Measurements from ENCODE around the gene PRR14L. TPM values are rescaled to one million over a fixed set of nuclear protein-coding genes. Genes with fewer than 3 reads are reported as not detected.

Gene PRR14L
- polyA plus RNA-seq, 1 of the 3 experiments (the other 2 are of a cell fraction): 5.9 TPM

- WGBS (ENCODE audit: low lambda C conversion rate): 94% methylated on average over 3 of the region's 7 CpGs
- H3K9me2 ChIP-seq: no peaks in the 10 kb centered on the region
- TF ChIP-seq ELF1 (IDR thresholded peaks at IDR 0.05): no peak
- no peak for TF ChIP-seq FOXM1 (IDR thresholded peaks at IDR 0.05; ENCODE audit: low read depth)
- TF ChIP-seq REST (IDR thresholded peaks at IDR 0.05; ENCODE audit: low read depth, low read length): no peak
- no peak for TF ChIP-seq RCOR1 (IDR thresholded peaks at IDR 0.05; ENCODE audit: low read length)
- TF ChIP-seq POLR2AphosphoS5 (IDR thresholded peaks at IDR 0.05; ENCODE audit: low read depth, low read length): no peak
- no peak for TF ChIP-seq EZH2phosphoT487 (IDR thresholded peaks at IDR 0.05; ENCODE audit: borderline replicate concordance, low read depth)
- no peak for TF ChIP-seq RFX5 (IDR thresholded peaks at IDR 0.05; ENCODE audit: low read length)
- no peak for TF ChIP-seq SMC3 (IDR thresholded peaks at IDR 0.05; ENCODE audit: low read depth, low read length)
- TF ChIP-seq USF2 (IDR thresholded peaks at IDR 0.05; ENCODE audit: borderline replicate concordance, low read depth, low read length): no peak
- TF ChIP-seq TCF12 (IDR thresholded peaks at IDR 0.05): no peak
- no peak for TF ChIP-seq ZBTB33 (IDR thresholded peaks at IDR 0.05; ENCODE audit: borderline replicate concordance, low read depth)
- no peak for TF ChIP-seq MEF2A (IDR thresholded peaks at IDR 0.05; ENCODE audit: borderline replicate concordance, low read depth)
- TF ChIP-seq USF1 (IDR thresholded peaks at IDR 0.05; ENCODE audit: borderline replicate concordance, low read depth): no peak
- TF ChIP-seq FOXJ3 (CRISPR knock-in tag; IDR thresholded peaks at IDR 0.05): no peak
- no peak for TF ChIP-seq RAD21 (IDR thresholded peaks at IDR 0.05; ENCODE audit: low read length)
- no peak for TF ChIP-seq TEAD4 (IDR thresholded peaks at IDR 0.05; ENCODE audit: borderline replicate concordance, insufficient read depth)
- TF ChIP-seq GABPA (IDR thresholded peaks at IDR 0.05; ENCODE audit: low read depth): no peak
- no peak for TF ChIP-seq CTCF (IDR thresholded peaks at IDR 0.05)
- no peaks in the 10 kb centered on the region for H3K79me2 ChIP-seq (ENCODE audit: insufficient read depth)
- CTCF ChIA-PET: interaction anchor here (1.4 kb wide), 1 partner anchor 17 kb away, joined by 7 read pairs; no protein-coding TSS in a partner anchor
- DNase-seq: no peak
- no peaks in the 10 kb centered on the region for H3K27me3 ChIP-seq (ENCODE audit: insufficient read depth)
- H3K27ac ChIP-seq (ENCODE audit: low read depth in 2 of 2, low read length in 1 of 2): peak overlapping the region; percentile 24 to 86
- no peaks in the 10 kb centered on the region for H3K9me3 ChIP-seq
- peaks cover 2 to 19% of the 10 kb centered on the region in 2 experiments; a peak in 3 of 4 replicates for H3K4me1 ChIP-seq (ENCODE audit: control insufficient read depth in 1 of 2, insufficient read depth in 2 of 2, low read depth in 1 of 2, low read length in 1 of 2)
- H3K9ac ChIP-seq: no peak overlapping the region
- POLR2A ChIA-PET: no interaction called here
- no peak overlapping the region for H2AFZ ChIP-seq (ENCODE audit: low read depth)
- H3K4me3 ChIP-seq (ENCODE audit: low read depth in 2 of 2, low read length in 1 of 2): no peak overlapping the region
- no peaks in the 10 kb centered on the region for H4K20me1 ChIP-seq (ENCODE audit: insufficient read depth)
- peaks cover 45% of the 10 kb centered on the region for H3F3A ChIP-seq (replicated peaks; ENCODE audit: insufficient read depth)
- H3K4me2 ChIP-seq: no peak overlapping the region
- peaks cover 22 to 29% of the 10 kb centered on the region in 2 experiments for H3K36me3 ChIP-seq (replicated peaks in 1 of 2; ENCODE audit: control insufficient read depth in 1 of 2, insufficient read depth in 2 of 2, low read length in 1 of 2)
These were observed 67.2 kb downstream of the PRR14L start for GRCh38 chr22:31682751-31683150.
